HEK293T (cell line): ENCODE results near the gene LRG1.

Experiments
- CTCF ChIA-PET: fragments of 350-600 bp; formaldehyde crosslinking; extraction: SDS; loops from one replicate; lab custom pipeline; 2021; ENCODE audit warnings: antibody characterized with exemption, inconsistent platforms; lab: Yijun Ruan, JAX
- POLR2A ChIA-PET: fragments of 350-600 bp; formaldehyde crosslinking; extraction: SDS; loops from one replicate; lab custom pipeline; 2020; ENCODE audit warnings: antibody characterized with exemption, inconsistent platforms; lab: Yijun Ruan, JAX
- DNase-seq: peaks from one replicate; pipeline ENCODE4 v3.0.0; 2012; ENCODE audit warnings: mixed read lengths; ENCODE audit errors: extremely low spot score
- ARNT ChIP-seq: fragments of 450-650 bp; IDR thresholded peaks from 2 replicates; pipeline ENCODE4 v1.6.1; 2017; ENCODE audit warnings: mild to moderate bottlenecking
- BHLHE40 ChIP-seq: fragments of 450-650 bp; IDR thresholded peaks from 2 replicates; pipeline ENCODE4 v1.6.1; 2016; ENCODE audit warnings: mild to moderate bottlenecking, moderate library complexity, borderline replicate concordance
- CTBP1 ChIP-seq: fragments of 450-650 bp; IDR thresholded peaks from 2 replicates; pipeline ENCODE4 v1.6.1; 2016; ENCODE audit warnings: borderline replicate concordance
- ELF4 ChIP-seq: fragments of 450-650 bp; IDR thresholded peaks from 2 replicates; pipeline ENCODE4 v1.6.1; 2017; ENCODE audit warnings: antibody characterized with exemption
- FOXA1 ChIP-seq: fragments of 450-650 bp; IDR thresholded peaks from 2 replicates; pipeline ENCODE4 v1.6.1; 2016; ENCODE audit warnings: mild to moderate bottlenecking
- FOXK2 ChIP-seq: fragments of 450-650 bp; IDR thresholded peaks from 2 replicates; pipeline ENCODE4 v1.6.1; 2016; ENCODE audit warnings: mild to moderate bottlenecking
- FOXM1 ChIP-seq: fragments of 450-650 bp; IDR thresholded peaks from 2 replicates; pipeline ENCODE4 v1.6.1; 2017; ENCODE audit warnings: mild to moderate bottlenecking, borderline replicate concordance
- HDGF ChIP-seq: fragments of 450-650 bp; IDR thresholded peaks from 2 replicates; pipeline ENCODE4 v1.6.1; 2017; ENCODE audit warnings: antibody characterized with exemption, borderline replicate concordance
- L3MBTL2 ChIP-seq: fragments of 450-650 bp; conservative IDR thresholded peaks from 2 replicates; pipeline ENCODE4 v1.6.1; 2016; ENCODE audit warnings: mild to moderate bottlenecking
- LEF1 ChIP-seq: fragments of 450-650 bp; IDR thresholded peaks from 2 replicates; pipeline ENCODE4 v1.6.1; 2017; ENCODE audit warnings: mild to moderate bottlenecking, borderline replicate concordance
- NFRKB ChIP-seq: fragments of 450-650 bp; IDR thresholded peaks from 2 replicates; pipeline ENCODE4 v1.6.1; 2016; ENCODE audit warnings: mild to moderate bottlenecking, moderate library complexity
- PKNOX1 ChIP-seq: fragments of 450-650 bp; IDR thresholded peaks from 2 replicates; pipeline ENCODE4 v1.6.1; 2016
- SP1 ChIP-seq: fragments of 450-650 bp; IDR thresholded peaks from 2 replicates; pipeline ENCODE4 v1.6.1; 2017
- SUZ12 ChIP-seq: fragments of 450-650 bp; IDR thresholded peaks from 2 replicates; pipeline ENCODE4 v1.6.1; 2016; ENCODE audit warnings: mild to moderate bottlenecking
- TARDBP ChIP-seq: fragments of 450-650 bp; IDR thresholded peaks from 2 replicates; pipeline ENCODE4 v1.6.1; 2016
- ZNF384 ChIP-seq: fragments of 450-650 bp; IDR thresholded peaks from 2 replicates; pipeline ENCODE4 v1.6.1; 2016

Gene LRG1

DNA sequence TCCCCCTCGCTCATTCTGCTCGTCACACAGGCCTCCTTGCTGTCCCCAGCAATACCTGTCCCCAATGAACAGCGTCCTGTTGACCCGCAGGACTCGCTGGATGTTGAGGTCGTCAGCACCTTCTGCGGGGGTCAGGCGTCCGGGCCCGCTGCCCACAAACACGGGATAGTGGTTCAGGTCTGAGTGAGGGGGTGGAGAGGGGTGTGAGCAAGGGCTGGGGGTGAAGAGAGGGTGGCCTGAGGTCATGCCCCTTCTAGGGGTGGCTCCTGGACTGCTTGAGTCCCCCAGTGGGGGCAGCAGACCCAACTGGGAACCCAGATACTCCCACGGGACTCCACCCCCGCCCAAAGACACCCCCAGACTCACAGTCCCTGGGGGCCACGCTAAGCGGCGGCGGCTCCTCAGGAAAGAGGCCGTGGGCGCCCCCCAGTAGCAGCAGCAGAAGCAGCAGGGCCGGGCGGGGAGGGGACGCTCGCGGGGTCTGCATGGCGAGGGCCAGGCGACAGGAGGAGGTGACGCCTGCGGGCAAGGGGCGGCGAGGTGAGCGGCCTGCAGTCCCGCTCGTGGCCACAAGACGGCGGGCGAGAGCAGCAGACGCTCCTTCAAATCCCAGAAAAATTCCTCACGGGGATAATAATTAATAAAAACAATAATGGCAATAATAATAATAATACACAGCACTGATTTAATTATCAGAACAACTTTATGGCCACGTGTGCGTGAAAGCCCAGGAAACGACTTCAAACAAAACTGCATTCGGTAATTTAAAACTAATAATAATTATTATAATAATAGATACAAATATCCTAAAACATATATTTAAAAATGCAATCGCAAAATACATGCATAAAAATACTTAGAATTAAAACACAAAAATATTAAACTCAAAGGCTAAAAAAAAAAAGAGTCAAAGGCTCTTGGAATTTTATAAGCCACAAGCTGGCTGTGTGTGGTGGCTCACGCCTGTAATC, 18.4 kb upstream of the LRG1 start:
- DNase-seq: peak; percentile 66
- ChIA-PET CTCF (interaction anchor here (0.6 to 1.2 kb wide), 6 partner anchors 9 to 1914 kb away, joined by 3 to 6 read pairs (median 4); no protein-coding TSS in a partner anchor), POLR2A (no interaction called here)
- no peak for TF ChIP-seq NFRKB
- no peak for TF ChIP-seq ZNF384
- TF ChIP-seq SP1: no peak
- TF ChIP-seq LEF1: no peak
- TF ChIP-seq FOXM1: no peak

DNA sequence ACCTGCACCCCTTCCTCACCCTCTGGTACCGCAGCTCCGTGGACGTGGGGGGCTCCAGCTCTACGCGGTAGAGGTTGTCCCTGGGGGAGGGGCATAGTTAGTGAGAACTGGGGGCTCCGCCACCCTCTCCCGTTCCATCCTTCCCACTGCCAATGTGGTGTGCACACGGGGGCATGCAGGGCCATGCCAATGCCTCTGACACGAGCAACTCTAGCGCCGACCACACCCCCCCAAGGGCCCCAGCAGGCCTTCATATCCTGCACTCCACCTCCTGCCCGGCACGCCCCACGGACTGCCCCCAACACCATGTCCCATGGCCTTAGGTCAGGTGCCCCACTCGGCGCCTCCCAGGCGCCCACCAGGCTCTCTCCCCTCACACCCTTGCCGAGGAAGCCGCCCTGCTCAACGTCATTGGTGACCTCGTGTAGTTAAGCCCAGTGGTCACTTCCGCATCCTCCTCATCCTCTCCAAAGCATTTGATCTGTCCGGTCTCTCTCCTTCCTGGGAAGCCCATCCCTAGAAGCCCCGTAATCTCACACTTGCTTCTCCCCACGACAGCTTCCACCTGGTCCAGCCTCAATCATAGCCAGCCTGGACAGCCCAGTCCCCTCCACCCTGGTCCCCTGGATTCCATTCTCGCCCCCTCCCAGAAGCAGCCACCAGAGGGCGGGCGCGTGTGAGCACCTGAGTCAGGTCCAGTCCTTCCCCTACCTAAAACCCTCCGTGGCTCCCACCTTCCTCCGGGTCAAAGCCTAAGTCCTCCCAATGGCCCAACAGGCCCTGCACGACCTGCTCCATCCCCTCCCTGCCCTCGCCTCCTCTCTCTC, 17.5 kb upstream of the LRG1 start:
- POLR2A ChIA-PET: no interaction called here
- no peak for TF ChIP-seq FOXM1
- no peak for TF ChIP-seq L3MBTL2
- no peak for TF ChIP-seq FOXK2
- CTCF ChIA-PET: no interaction called here
- DNase-seq: peak; percentile 55

- TF ChIP-seq CTBP1 (no peak), ARNT (no peak), LEF1 (no peak), SUZ12 (no peak)
- peak; percentile 99 for DNase-seq
- CTCF ChIA-PET: no interaction called here
- POLR2A ChIA-PET: no interaction called here
These were observed 16.8 kb upstream of the LRG1 start for GRCh38 chr19:4556597-4557127.

DNA sequence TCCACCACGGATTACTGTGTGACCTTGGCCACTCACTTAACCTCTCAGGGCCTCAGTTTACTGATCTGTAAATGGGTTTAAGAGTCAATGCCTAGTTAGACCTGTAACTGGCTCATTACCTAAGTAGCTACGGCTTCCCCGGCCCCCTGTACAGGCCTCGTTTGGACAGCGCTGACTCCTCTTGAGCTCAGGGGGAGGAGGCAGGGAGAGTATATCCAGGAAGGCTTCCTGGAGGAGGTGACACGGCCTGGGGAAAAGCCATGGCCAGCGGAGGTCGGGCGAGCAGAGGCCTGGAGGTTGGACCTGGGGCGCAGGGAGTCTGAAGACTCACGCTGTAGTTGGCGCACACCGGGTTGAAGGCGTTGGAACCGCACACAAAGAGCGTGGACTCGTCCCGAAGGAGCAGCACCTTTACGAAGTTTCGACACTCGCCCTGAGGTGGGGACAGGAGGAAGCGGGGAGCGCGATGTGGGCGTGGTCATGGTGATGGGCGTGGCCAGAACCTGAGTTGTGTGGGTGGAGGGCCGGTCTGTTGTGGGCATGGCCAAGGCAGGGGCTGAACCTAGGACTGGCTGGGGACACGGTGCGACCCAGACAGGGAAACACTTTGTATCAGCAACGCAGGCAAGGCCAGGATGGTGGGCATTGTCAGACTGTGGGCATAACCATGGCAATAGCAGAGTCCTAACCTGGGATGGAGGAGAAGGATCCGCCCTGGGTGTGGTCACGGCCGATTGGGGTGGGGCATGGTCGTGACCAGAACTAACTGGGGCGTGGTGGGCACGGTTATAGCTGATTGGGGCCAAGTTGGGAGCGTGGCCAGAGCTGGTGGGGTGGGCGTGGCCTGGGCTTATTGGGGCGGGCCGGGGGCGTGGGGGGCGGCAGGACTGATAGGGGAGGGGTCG, 16.1 kb upstream of the LRG1 start:
- TF ChIP-seq FOXA1: no peak
- TF ChIP-seq SP1: peak; percentile 97
- no peak for TF ChIP-seq LEF1
- TF ChIP-seq BHLHE40: no peak
- TF ChIP-seq PKNOX1: peak; percentile 60; the same call in 1 of the 2 replicates
- ChIA-PET CTCF (no interaction called here), POLR2A (interaction anchor here (1.3 kb wide), 1 partner anchor 14 kb away, joined by 4 read pairs; no protein-coding TSS in a partner anchor)
- DNase-seq: peak; percentile 77

DNA sequence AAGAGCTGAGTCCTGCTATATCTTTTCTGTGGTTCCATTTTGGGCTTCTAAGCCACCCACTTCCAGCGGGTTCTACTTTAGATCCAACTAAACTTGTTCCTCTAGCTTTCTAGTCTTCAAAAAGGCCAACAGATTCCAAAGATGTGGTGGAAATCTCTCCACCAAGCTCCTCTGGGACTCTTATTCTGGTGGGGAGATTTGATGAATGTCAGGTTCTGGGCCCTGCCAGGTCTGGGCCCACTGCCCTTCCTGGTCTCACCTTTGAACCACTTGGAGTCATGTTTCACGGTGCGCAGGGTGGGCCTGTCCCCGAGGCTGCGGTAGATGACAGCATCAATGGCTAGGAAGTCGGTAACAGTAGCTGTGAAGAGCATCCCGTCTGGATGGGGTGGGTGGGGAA, 14.9 kb upstream of the LRG1 start:
- TF ChIP-seq LEF1 (no peak), CTBP1 (no peak), SP1 (no peak), SUZ12 (no peak), NFRKB (no peak), HDGF (no peak), ELF4 (no peak)
- ChIA-PET POLR2A (interaction anchor here (1.3 kb wide), 1 partner anchor 12 kb away, joined by 4 read pairs; no protein-coding TSS in a partner anchor), CTCF (no interaction called here)
- DNase-seq: no peak

GRCh38 chr19:4553775-4554174, 13.9 kb upstream of the LRG1 start:
- ChIA-PET POLR2A (no interaction called here), CTCF (no interaction called here)

More at GRCh38 chr19:4553775-4554174, 13.9 kb upstream of the LRG1 start:
- TF ChIP-seq FOXM1 (no peak), SP1 (no peak), PKNOX1 (no peak), L3MBTL2 (no peak), SUZ12 (no peak), HDGF (no peak), ZNF384 (no peak), TARDBP (no peak), FOXA1 (no peak), FOXK2 (no peak), BHLHE40 (no peak), ARNT (no peak), LEF1 (no peak), ELF4 (no peak), NFRKB (no peak), CTBP1 (no peak)
- DNase-seq: no peak
